ENCODE data around the gene SH2D4B. TPM values are rescaled to one million over a fixed set of nuclear protein-coding genes. Genes with fewer than 3 reads are reported as not detected.
A peak's percentile ranks its signal among the peaks of the same experiment; 100 is the strongest.

Gene SH2D4B
- total and polyA plus RNA-seq, 2 of the 13 experiments (the other 11 are each of a cell fraction or from before 2014, with no cell fraction given) = not detected

- intact Hi-C loops (cut with micrococcal nuclease; ENCODE audit: unreplicated experiment) = loop anchor here (1.0 to 5.0 kb wide), 2 partner anchors 33 to 260 kb away; no protein-coding TSS in a partner anchor
- H3K4me3 ChIP-seq (replicated peaks in 1 of 3; ENCODE audit: insufficient read depth in 1 of 3, low read depth in 2 of 3, low read length in 3 of 3) = no peak overlapping the region
- FAIRE-seq = peak; percentile 75
- no peak overlapping the region; the same call in 1 of the 2 replicates for H3K4me2 ChIP-seq (ENCODE audit: low read depth, low read length)
- H3K4me1 ChIP-seq (ENCODE audit: insufficient read depth, low read length) = peaks cover 19% of the 10 kb centered on the region
- no peaks in the 10 kb centered on the region for H3K9me3 ChIP-seq (ENCODE audit: low read length)
- peak; percentile 56 for DNase-seq (ENCODE audit: low spot score)
- peaks cover 0 to 2% of the 10 kb centered on the region in 2 experiments; a peak in 2 of 5 replicates for H3K27me3 ChIP-seq (ENCODE audit: control insufficient read depth in 1 of 2, insufficient read depth in 2 of 2, low read length in 2 of 2)
- no peak overlapping the region for H3K9ac ChIP-seq (ENCODE audit: insufficient read depth, low read depth, low read length)
- H3K36me3 ChIP-seq (replicated peaks in 1 of 2; ENCODE audit: control insufficient read depth in 1 of 2, insufficient read depth in 2 of 2, low read length in 2 of 2) = no peaks in the 10 kb centered on the region
- peak; percentile 91 for ATAC-seq
- ChIA-PET POLR2A (no interaction called here), CTCF (ENCODE audit: low intra/inter-chr PET ratio, low total read pairs) (interaction anchor here (0.7 to 2.8 kb wide), 2 partner anchors 30 to 260 kb away, joined by 3 to 27 read pairs; no protein-coding TSS in a partner anchor)
- H3K79me2 ChIP-seq (ENCODE audit: insufficient read depth, low read length) = no peaks in the 10 kb centered on the region
- in situ Hi-C loops (cut with HindIII; ENCODE audit: extremely low pct_ligation_motif_present, low pct_unique_long_range_greater_than_20kb) = loop anchor here (5.0 kb wide), 1 partner anchor 258 kb away; no protein-coding TSS in a partner anchor
- BruUV-seq (replicated peaks) = no TSS peak
- no peaks in the 10 kb centered on the region for H4K20me1 ChIP-seq (ENCODE audit: insufficient read depth, low read length)
- WGBS (ENCODE audit: low lambda C conversion rate) = 10% methylated on average over 10 of the region's 10 CpGs
- no peak overlapping the region for H2AFZ ChIP-seq (ENCODE audit: low read length)
- H3K27ac ChIP-seq (ENCODE audit: extremely low read length, insufficient read depth, low read length) = no peak overlapping the region
- TF ChIP-seq ARNT2 (CRISPR knock-in tag; IDR thresholded peaks at IDR 0.05; ENCODE audit: low read depth) (no peak), ZNF263 (CRISPR knock-in tag; IDR thresholded peaks at IDR 0.05) (0 out of 2 replicates have a peak, but pooled peaks have one; percentile 19), HDAC2 (CRISPR knock-in tag; IDR thresholded peaks at IDR 0.05) (no peak), CBFB (CRISPR knock-in tag; IDR thresholded peaks at IDR 0.05) (no peak), JUNB (CRISPR knock-in tag; IDR thresholded peaks at IDR 0.05; ENCODE audit: borderline replicate concordance) (no peak), ZNF580 (CRISPR knock-in tag; IDR thresholded peaks at IDR 0.05; ENCODE audit: borderline replicate concordance, low read depth) (0 out of 2 replicates have a peak, but pooled peaks have one; percentile 26), YY1 (IDR thresholded peaks at IDR 0.05; ENCODE audit: insufficient read depth, insufficient replicate concordance, low read depth, low read length) (peak; percentile 47), KDM6A (CRISPR knock-in tag; IDR thresholded peaks at IDR 0.05; ENCODE audit: low read depth) (no peak), TBP (CRISPR knock-in tag; IDR thresholded peaks at IDR 0.05) (no peak), PREB (CRISPR knock-in tag; IDR thresholded peaks at IDR 0.05) (no peak), RAD51 (IDR thresholded peaks at IDR 0.05; ENCODE audit: borderline replicate concordance) (no peak), ZNF512B (CRISPR knock-in tag; IDR thresholded peaks at IDR 0.05; ENCODE audit: borderline replicate concordance) (no peak), HIVEP1 (CRISPR knock-in tag; IDR thresholded peaks at IDR 0.05) (no peak), ZHX1 (CRISPR knock-in tag; IDR thresholded peaks at IDR 0.05; ENCODE audit: low read depth) (no peak), REPIN1 (CRISPR knock-in tag; IDR thresholded peaks at IDR 0.05; ENCODE audit: borderline replicate concordance, low read depth) (0 out of 2 replicates have a peak, but pooled peaks have one; percentile 22)
These were observed 126.5 kb downstream of the SH2D4B start for GRCh38 chr10:80664071-80664680.

All from HepG2 (cell line).